ENCODE results near the gene PRKD2. TPM values are rescaled to one million over a fixed set of nuclear protein-coding genes. Genes with fewer than 3 reads are reported as not detected.

The PRKD2 gene
- total and polyA plus RNA-seq, 4 donors = 7.3 to 14.4 (median 9.3) TPM

- TF ChIP-seq REST (IDR thresholded peaks at IDR 0.05) = no peak
Observed at GRCh38 chr19:46660008-46660517, 56.9 kb downstream of the PRKD2 start (continued).

DNA sequence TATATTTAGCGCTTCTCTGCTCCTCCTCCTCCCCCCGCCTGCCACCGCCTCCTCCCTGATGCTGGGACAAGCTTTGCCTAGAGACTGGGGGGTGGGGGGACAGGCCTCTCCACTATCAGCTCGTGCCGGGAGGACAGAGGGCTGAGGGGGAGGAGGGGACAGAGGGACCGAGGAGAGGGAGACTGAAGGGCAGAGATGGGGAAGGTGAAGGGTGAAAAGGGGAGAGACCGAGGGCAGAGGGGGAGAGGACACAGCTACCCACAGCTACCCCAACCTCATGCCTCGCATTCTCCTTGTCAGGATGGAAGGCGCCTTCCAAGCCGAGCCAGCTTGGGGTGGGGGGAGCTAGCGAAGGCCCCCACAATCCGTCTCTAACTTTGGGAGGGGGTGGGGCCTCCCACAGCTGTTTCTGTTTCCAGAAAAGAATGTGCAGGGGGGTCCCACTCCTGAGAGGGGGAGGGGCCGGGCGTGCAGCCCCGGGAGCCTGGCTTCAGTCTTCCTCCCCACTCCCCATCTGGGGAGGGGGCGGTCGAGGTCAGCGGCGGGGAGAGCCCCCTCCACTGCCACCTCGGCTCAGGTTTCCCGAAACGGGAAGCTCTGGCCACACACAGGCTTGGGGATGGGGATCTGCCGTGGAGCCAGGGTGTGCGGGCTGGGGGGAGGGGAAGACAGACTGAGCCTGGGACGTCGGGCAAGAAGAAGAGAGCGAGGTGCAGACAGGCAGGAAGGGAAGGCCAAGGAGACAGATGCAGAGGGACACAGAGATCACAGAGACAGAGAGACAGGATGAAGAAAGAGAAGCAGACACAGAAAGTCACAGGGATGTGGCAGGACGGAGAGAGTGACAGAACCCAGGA is 57.5 kb downstream of the PRKD2 start:
- peak overlapping the region; percentile 29 to 43 for H3K27ac ChIP-seq (ENCODE audit: low read depth in 1 of 2, low read length in 2 of 2)
- H3K36me3 ChIP-seq (ENCODE audit: control insufficient read depth in 4 of 4, insufficient read depth in 3 of 4, low read depth in 1 of 4, low read length in 3 of 4) = no peaks in the 10 kb centered on the region
- H3K9me3 ChIP-seq (ENCODE audit: control insufficient read depth in 4 of 4, low read length in 3 of 4) = no peaks in the 10 kb centered on the region
- H3K9ac ChIP-seq (ENCODE audit: low read depth in 1 of 2, low read length in 2 of 2) = no peak overlapping the region
- peaks cover 0 to 7% (median 4%) of the 10 kb centered on the region in 4 donors for H3K27me3 ChIP-seq (ENCODE audit: control insufficient read depth in 4 of 4, insufficient read depth in 4 of 4, low read length in 3 of 4)
- DNase-seq (ENCODE audit: low spot score) = no peak
- TF ChIP-seq RAD21 (IDR thresholded peaks at IDR 0.05) (no peak), HNF4A (conservative IDR thresholded peaks at IDR 0.05) (no peak), FOXA1 (IDR thresholded peaks at IDR 0.05) (no peak)
- H3K4me3 ChIP-seq (ENCODE audit: low read depth in 1 of 3, low read length in 3 of 3) = peak overlapping the region in 1 of 3 donors; percentile 10
- peaks cover 5 to 26% (median 12%) of the 10 kb centered on the region in 4 donors for H3K4me1 ChIP-seq (ENCODE audit: control insufficient read depth in 4 of 4, insufficient read depth in 4 of 4, low read length in 3 of 4)
- 7% methylated on average over 28 of the region's 28 CpGs for WGBS

GRCh38 chr19:46656541-46656940 is 60.4 kb downstream of the PRKD2 start:
- Histone ChIP-seq H3K4me1 (ENCODE audit: control insufficient read depth in 4 of 4, insufficient read depth in 4 of 4, low read length in 3 of 4) (peaks cover 1 to 19% (median 9%) of the 10 kb centered on the region in 4 donors), H3K36me3 (ENCODE audit: control insufficient read depth in 4 of 4, insufficient read depth in 3 of 4, low read depth in 1 of 4, low read length in 3 of 4) (no peaks in the 10 kb centered on the region), H3K27me3 (ENCODE audit: control insufficient read depth in 4 of 4, insufficient read depth in 4 of 4, low read length in 3 of 4) (peaks cover 0 to 9% (median 4%) of the 10 kb centered on the region in 4 donors), H3K4me3 (ENCODE audit: low read depth in 1 of 3, low read length in 3 of 3) (no peak overlapping the region), H3K9ac (ENCODE audit: low read depth in 1 of 2, low read length in 2 of 2) (no peak overlapping the region), H3K9me3 (ENCODE audit: control insufficient read depth in 4 of 4, low read length in 3 of 4) (no peaks in the 10 kb centered on the region), H3K27ac (ENCODE audit: low read depth in 1 of 2, low read length in 2 of 2) (no peak overlapping the region)
- no peak for DNase-seq (ENCODE audit: low spot score)
- TF ChIP-seq TAF1 (conservative IDR thresholded peaks at IDR 0.05) = no peak
- WGBS = 93% methylated on average over 5 of the region's 5 CpGs

DNA sequence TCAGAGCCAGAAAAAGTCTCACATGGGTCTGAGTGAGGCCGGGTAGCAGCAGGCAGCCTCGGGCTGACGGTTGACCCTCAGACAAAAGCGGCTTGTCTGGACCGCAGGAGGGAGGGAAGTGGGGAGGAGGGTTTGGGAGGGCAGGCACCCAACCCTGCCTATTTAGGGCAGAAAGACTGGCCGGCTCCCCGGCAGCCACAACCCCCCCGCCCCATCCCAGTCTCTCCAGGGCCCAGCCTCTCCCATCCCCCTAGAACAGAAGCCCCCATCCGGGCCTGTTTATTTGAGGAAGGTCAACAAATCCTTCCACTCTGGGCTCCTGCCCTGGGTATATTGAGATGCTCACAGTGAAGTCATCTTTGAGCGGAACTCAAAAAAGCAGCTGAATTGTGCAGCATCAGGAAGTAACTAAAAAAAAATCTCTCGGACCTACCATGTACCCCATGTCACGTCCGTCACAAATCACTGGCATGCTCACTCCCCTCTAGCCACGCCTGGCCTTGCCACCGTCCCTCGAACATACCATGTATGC is 62.2 kb downstream of the PRKD2 start:
- 35% methylated on average over 16 of the region's 16 CpGs for WGBS
- Histone ChIP-seq H3K9ac (ENCODE audit: low read depth in 1 of 2, low read length in 2 of 2) (no peak overlapping the region), H3K9me3 (ENCODE audit: control insufficient read depth in 4 of 4, low read length in 3 of 4) (no peaks in the 10 kb centered on the region), H3K27me3 (ENCODE audit: control insufficient read depth in 4 of 4, insufficient read depth in 4 of 4, low read length in 3 of 4) (peaks cover 0 to 5% (median 4%) of the 10 kb centered on the region in 4 donors), H3K36me3 (ENCODE audit: control insufficient read depth in 4 of 4, insufficient read depth in 3 of 4, low read depth in 1 of 4, low read length in 3 of 4) (no peaks in the 10 kb centered on the region), H3K27ac (ENCODE audit: low read depth in 1 of 2, low read length in 2 of 2) (peak overlapping the region in 1 of 2 donors; percentile 46), H3K4me1 (ENCODE audit: control insufficient read depth in 4 of 4, insufficient read depth in 4 of 4, low read length in 3 of 4) (peaks cover 0 to 6% (median 1%) of the 10 kb centered on the region in 4 donors), H3K4me3 (ENCODE audit: low read depth in 1 of 3, low read length in 3 of 3) (no peak overlapping the region)
- TF ChIP-seq REST (IDR thresholded peaks at IDR 0.05) = no peak
- no peak for TF ChIP-seq YY1 (IDR thresholded peaks at IDR 0.05)
- TF ChIP-seq FOXA2 (IDR thresholded peaks at IDR 0.05) = no peak
- TF ChIP-seq GABPA (IDR thresholded peaks at IDR 0.05 in 1 of 2, conservative IDR thresholded peaks at IDR 0.05 in 1 of 2) = no peak
- TF ChIP-seq TAF1 (conservative IDR thresholded peaks at IDR 0.05) = no peak
- TF ChIP-seq RXRA (IDR thresholded peaks at IDR 0.05) = no peak
- TF ChIP-seq, protein P1, sequence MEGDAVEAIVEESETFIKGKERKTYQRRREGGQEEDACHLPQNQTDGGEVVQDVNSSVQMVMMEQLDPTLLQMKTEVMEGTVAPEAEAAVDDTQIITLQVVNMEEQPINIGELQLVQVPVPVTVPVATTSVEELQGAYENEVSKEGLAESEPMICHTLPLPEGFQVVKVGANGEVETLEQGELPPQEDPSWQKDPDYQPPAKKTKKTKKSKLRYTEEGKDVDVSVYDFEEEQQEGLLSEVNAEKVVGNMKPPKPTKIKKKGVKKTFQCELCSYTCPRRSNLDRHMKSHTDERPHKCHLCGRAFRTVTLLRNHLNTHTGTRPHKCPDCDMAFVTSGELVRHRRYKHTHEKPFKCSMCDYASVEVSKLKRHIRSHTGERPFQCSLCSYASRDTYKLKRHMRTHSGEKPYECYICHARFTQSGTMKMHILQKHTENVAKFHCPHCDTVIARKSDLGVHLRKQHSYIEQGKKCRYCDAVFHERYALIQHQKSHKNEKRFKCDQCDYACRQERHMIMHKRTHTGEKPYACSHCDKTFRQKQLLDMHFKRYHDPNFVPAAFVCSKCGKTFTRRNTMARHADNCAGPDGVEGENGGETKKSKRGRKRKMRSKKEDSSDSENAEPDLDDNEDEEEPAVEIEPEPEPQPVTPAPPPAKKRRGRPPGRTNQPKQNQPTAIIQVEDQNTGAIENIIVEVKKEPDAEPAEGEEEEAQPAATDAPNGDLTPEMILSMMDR (IDR thresholded peaks at IDR 0.05; ENCODE audit: low read depth, low read length, missing input control) = no peak
- TF ChIP-seq JUND (IDR thresholded peaks at IDR 0.05) = no peak
- no peak for TF ChIP-seq EGR1 (IDR thresholded peaks at IDR 0.05; ENCODE audit: low read depth in 2 of 2)
- no peak for TF ChIP-seq HNF4G (IDR thresholded peaks at IDR 0.05)
- no peak for TF ChIP-seq FOXA1 (IDR thresholded peaks at IDR 0.05)
- no peak for TF ChIP-seq HNF4A (conservative IDR thresholded peaks at IDR 0.05)
- no peak for TF ChIP-seq RAD21 (IDR thresholded peaks at IDR 0.05)
- DNase-seq (ENCODE audit: low spot score) = no peak

Data from liver (tissue), 9 donors.